ENCODE data around the gene PURB.
A peak's percentile ranks its signal among the peaks of the same experiment; 100 is the strongest.
"Not testable (repeated sequence)": the region's sequence is repeated elsewhere in the genome, so short reads cannot be mapped to it uniquely, and the experiment has no call there.

Gene PURB

GRCh38 chr7:44846390-44846789, 38.9 kb downstream of the PURB start:
- H3K27me3 ChIP-seq (ENCODE audit: control insufficient read depth, insufficient read depth, low read length); H3K9ac ChIP-seq (ENCODE audit: low read length); H3K36me3 ChIP-seq (ENCODE audit: control insufficient read depth, insufficient read depth, low read length): not testable (repeated sequence)
- H3K4me1 ChIP-seq (ENCODE audit: control insufficient read depth, insufficient read depth, low read length) = peaks cover 10% of the 10 kb centered on the region
- peak overlapping the region; percentile 71 for H3K4me3 ChIP-seq (ENCODE audit: low read length)
- H3K27ac ChIP-seq (ENCODE audit: low read depth, low read length) = peak overlapping the region; percentile 93

- H3K9ac ChIP-seq (ENCODE audit: low read length) = no peak overlapping the region
- peaks cover 10% of the 10 kb centered on the region for H3K4me1 ChIP-seq (ENCODE audit: control insufficient read depth, insufficient read depth, low read length)
- H3K27ac ChIP-seq (ENCODE audit: low read depth, low read length) = no peak overlapping the region
- no peak overlapping the region for H3K4me3 ChIP-seq (ENCODE audit: low read length)
- no peaks in the 10 kb centered on the region for H3K27me3 ChIP-seq (ENCODE audit: control insufficient read depth, insufficient read depth, low read length)
- no peaks in the 10 kb centered on the region for H3K36me3 ChIP-seq (ENCODE audit: control insufficient read depth, insufficient read depth, low read length)
Measured at GRCh38 chr7:44845451-44845850, 39.9 kb downstream of the PURB start.

GRCh38 chr7:44843440-44843839, 41.9 kb downstream of the PURB start:
- H3K9ac ChIP-seq (ENCODE audit: low read length); H3K4me3 ChIP-seq (ENCODE audit: low read length); H3K36me3 ChIP-seq (ENCODE audit: control insufficient read depth, insufficient read depth, low read length); H3K27me3 ChIP-seq (ENCODE audit: control insufficient read depth, insufficient read depth, low read length); H3K4me1 ChIP-seq (ENCODE audit: control insufficient read depth, insufficient read depth, low read length); H3K27ac ChIP-seq (ENCODE audit: low read depth, low read length): not testable (repeated sequence)

GRCh38 chr7:44842675-44843074, 42.7 kb downstream of the PURB start:
- H3K4me3 ChIP-seq (ENCODE audit: low read length); H3K4me1 ChIP-seq (ENCODE audit: control insufficient read depth, insufficient read depth, low read length); H3K27ac ChIP-seq (ENCODE audit: low read depth, low read length); H3K9ac ChIP-seq (ENCODE audit: low read length); H3K27me3 ChIP-seq (ENCODE audit: control insufficient read depth, insufficient read depth, low read length); H3K36me3 ChIP-seq (ENCODE audit: control insufficient read depth, insufficient read depth, low read length): not testable (repeated sequence)

- no peaks in the 10 kb centered on the region for H3K27me3 ChIP-seq (ENCODE audit: control insufficient read depth, insufficient read depth, low read length)
- no peak overlapping the region for H3K4me3 ChIP-seq (ENCODE audit: low read length)
- peaks cover 6% of the 10 kb centered on the region for H3K36me3 ChIP-seq (ENCODE audit: control insufficient read depth, insufficient read depth, low read length)
- no peak overlapping the region for H3K27ac ChIP-seq (ENCODE audit: low read depth, low read length)
- no peak overlapping the region for H3K9ac ChIP-seq (ENCODE audit: low read length)
- peaks cover 5% of the 10 kb centered on the region for H3K4me1 ChIP-seq (ENCODE audit: control insufficient read depth, insufficient read depth, low read length)
Measured at GRCh38 chr7:44838751-44839150, 46.6 kb downstream of the PURB start.

GRCh38 chr7:44827567-44827966, 57.8 kb downstream of the PURB start:
- Histone ChIP-seq H3K4me3 (ENCODE audit: low read length) (no peak overlapping the region), H3K27me3 (ENCODE audit: control insufficient read depth, insufficient read depth, low read length) (no peaks in the 10 kb centered on the region), H3K27ac (ENCODE audit: low read depth, low read length) (no peak overlapping the region), H3K36me3 (ENCODE audit: control insufficient read depth, insufficient read depth, low read length) (peaks cover 16% of the 10 kb centered on the region), H3K9ac (ENCODE audit: low read length) (no peak overlapping the region), H3K4me1 (ENCODE audit: control insufficient read depth, insufficient read depth, low read length) (no peaks in the 10 kb centered on the region)
